ENCODE results near the gene TRAK2.
A peak's percentile ranks its signal among the peaks of the same experiment; 100 is the strongest.
"Not testable (repeated sequence)": the region's sequence is repeated elsewhere in the genome, so short reads cannot be mapped to it uniquely, and the experiment has no call there.

The TRAK2 gene, protein sequence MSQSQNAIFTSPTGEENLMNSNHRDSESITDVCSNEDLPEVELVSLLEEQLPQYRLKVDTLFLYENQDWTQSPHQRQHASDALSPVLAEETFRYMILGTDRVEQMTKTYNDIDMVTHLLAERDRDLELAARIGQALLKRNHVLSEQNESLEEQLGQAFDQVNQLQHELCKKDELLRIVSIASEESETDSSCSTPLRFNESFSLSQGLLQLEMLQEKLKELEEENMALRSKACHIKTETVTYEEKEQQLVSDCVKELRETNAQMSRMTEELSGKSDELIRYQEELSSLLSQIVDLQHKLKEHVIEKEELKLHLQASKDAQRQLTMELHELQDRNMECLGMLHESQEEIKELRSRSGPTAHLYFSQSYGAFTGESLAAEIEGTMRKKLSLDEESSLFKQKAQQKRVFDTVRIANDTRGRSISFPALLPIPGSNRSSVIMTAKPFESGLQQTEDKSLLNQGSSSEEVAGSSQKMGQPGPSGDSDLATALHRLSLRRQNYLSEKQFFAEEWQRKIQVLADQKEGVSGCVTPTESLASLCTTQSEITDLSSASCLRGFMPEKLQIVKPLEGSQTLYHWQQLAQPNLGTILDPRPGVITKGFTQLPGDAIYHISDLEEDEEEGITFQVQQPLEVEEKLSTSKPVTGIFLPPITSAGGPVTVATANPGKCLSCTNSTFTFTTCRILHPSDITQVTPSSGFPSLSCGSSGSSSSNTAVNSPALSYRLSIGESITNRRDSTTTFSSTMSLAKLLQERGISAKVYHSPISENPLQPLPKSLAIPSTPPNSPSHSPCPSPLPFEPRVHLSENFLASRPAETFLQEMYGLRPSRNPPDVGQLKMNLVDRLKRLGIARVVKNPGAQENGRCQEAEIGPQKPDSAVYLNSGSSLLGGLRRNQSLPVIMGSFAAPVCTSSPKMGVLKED

GRCh38 chr2:201451292-201452057 lies at the start of gene TRAK2, which contains the start of gene STRADB:
TSS of gene TRAK2 (minus strand) at chr2:201451458. CDS start at chr2:201420507, 30,951 bp downstream.
TSS of gene STRADB (plus strand) at chr2:201451740. CDS start at chr2:201454841, 3,101 bp downstream.
- TF ChIP-seq, protein P1, sequence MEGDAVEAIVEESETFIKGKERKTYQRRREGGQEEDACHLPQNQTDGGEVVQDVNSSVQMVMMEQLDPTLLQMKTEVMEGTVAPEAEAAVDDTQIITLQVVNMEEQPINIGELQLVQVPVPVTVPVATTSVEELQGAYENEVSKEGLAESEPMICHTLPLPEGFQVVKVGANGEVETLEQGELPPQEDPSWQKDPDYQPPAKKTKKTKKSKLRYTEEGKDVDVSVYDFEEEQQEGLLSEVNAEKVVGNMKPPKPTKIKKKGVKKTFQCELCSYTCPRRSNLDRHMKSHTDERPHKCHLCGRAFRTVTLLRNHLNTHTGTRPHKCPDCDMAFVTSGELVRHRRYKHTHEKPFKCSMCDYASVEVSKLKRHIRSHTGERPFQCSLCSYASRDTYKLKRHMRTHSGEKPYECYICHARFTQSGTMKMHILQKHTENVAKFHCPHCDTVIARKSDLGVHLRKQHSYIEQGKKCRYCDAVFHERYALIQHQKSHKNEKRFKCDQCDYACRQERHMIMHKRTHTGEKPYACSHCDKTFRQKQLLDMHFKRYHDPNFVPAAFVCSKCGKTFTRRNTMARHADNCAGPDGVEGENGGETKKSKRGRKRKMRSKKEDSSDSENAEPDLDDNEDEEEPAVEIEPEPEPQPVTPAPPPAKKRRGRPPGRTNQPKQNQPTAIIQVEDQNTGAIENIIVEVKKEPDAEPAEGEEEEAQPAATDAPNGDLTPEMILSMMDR (IDR thresholded peaks at IDR 0.05; ENCODE audit: control insufficient read depth, extremely low read depth, insufficient read depth): no peak
- peak within 1 kb of the TSS; percentile 91 for H3K4me3 ChIP-seq (ENCODE audit: low read depth, low read length)
- DNase-seq (ENCODE audit: low read depth): peak; percentile 74

GRCh38 chr2:201500534-201500933 lies 49.3 kb upstream of the TRAK2 start:
- TF ChIP-seq, protein P1 (IDR thresholded peaks at IDR 0.05; ENCODE audit: control insufficient read depth, extremely low read depth, insufficient read depth): no peak
- H3K4me3 ChIP-seq (ENCODE audit: low read depth, low read length): no peak overlapping the region
- DNase-seq (ENCODE audit: low read depth): no peak

DNA sequence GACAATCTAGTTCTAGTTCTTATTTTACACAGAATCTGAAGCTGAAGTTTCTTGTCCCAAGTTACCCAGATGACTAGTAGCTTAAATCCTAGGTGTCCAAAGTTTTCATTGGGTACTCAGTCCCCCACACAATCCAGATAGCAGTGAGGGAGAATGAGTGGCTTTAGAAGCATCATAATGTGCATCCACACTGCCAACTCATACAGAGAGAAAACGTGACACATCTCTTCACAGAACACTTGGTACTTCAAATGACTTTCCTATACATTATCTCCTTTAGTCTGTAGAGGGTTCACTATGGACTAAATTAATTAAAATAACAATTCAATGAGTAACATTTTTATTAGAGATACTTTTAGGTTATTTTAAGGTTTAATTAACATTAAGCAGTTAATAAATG lies 45.5 kb upstream of the TRAK2 start:
- H3K4me3 ChIP-seq (ENCODE audit: low read depth, low read length): no peak overlapping the region
- TF ChIP-seq, protein P1 (IDR thresholded peaks at IDR 0.05; ENCODE audit: control insufficient read depth, extremely low read depth, insufficient read depth): no peak

DNA sequence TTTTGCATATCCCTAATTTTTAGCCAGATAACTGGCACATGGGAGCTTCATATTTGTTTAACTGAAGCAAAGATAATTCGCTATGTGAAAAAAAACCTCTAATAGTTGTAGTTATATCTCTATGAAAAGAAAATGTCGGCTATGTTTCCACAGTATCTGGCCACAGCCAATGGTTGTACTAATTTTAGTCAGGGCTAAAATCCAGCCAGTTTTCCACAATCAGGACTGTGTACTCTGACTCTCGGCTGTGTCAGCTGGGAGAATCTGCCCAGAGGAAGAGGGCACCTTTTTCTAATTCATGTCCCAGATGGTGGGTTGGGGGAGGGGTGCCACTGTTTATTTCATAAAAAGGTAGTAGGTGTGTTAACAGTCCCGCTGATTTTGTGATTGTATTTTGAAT lies 39.0 kb upstream of the TRAK2 start:
- no peak overlapping the region for H3K4me3 ChIP-seq (ENCODE audit: low read depth, low read length)
- no peak for DNase-seq (ENCODE audit: low read depth)
- TF ChIP-seq, protein P1 (IDR thresholded peaks at IDR 0.05; ENCODE audit: control insufficient read depth, extremely low read depth, insufficient read depth): no peak

More for the DNA sequence above, 45.5 kb upstream of the TRAK2 start:
- no peak for DNase-seq (ENCODE audit: low read depth)

GRCh38 chr2:201484805-201485204 lies 33.5 kb upstream of the TRAK2 start:
- TF ChIP-seq, protein P1 (IDR thresholded peaks at IDR 0.05; ENCODE audit: control insufficient read depth, extremely low read depth, insufficient read depth): no peak
- DNase-seq (ENCODE audit: low read depth): no peak
- no peak overlapping the region for H3K4me3 ChIP-seq (ENCODE audit: low read depth, low read length)

DNA sequence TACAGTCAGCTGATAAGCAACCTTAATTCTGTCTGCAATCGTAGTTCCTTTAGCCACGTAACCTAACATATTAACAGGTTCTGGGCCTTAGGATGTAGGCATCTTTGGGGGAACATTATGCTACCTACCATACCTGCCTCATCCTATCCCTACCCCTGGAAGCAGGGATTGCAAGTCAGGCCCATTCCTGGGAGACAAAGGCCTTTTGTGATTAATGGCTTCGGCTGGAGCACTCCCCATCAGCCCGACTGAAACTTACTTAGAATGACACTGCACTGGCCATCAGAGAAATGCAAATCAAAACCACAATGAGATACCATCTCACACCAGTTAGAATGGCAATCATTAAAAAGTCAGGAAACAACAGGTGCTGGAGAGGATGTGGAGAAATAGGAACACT lies 32.5 kb upstream of the TRAK2 start:
- not testable (repeated sequence) for H3K4me3 ChIP-seq (ENCODE audit: low read depth, low read length); DNase-seq (ENCODE audit: low read depth)
